ENCODE measurements around the gene LILRA5.

Gene LILRA5

GRCh38 chr19:54335979-54336892 is 23.3 kb upstream of the LILRA5 start:
- no peak for DNase-seq (ENCODE audit: low read depth in 1 of 2, low spot score in 1 of 2)
- Histone ChIP-seq H3K27ac (replicated peaks) (no peak overlapping the region), H3K4me3 (replicated peaks; ENCODE audit: insufficient read depth, low read length) (no peak overlapping the region), H3K27me3 (ENCODE audit: insufficient read depth, poor library complexity, severe bottlenecking) (no peaks in the 10 kb centered on the region)
- no peak for TF ChIP-seq POLR2AphosphoS5 (IDR thresholded peaks at IDR 0.05; ENCODE audit: low read depth)
- TF ChIP-seq REST (IDR thresholded peaks at IDR 0.05; ENCODE audit: insufficient replicate concordance, low read depth) = no peak
- TF ChIP-seq SPI1 (IDR thresholded peaks at IDR 0.05; ENCODE audit: borderline replicate concordance, low read depth) = no peak
- no peak for TF ChIP-seq CTCF (IDR thresholded peaks at IDR 0.05; ENCODE audit: insufficient read depth, low read length)
- TF ChIP-seq GABPA (IDR thresholded peaks at IDR 0.05; ENCODE audit: low read depth) = no peak

- H3K4me3 ChIP-seq (replicated peaks; ENCODE audit: insufficient read depth, low read length) = no peak overlapping the region
- no peak for TF ChIP-seq REST (IDR thresholded peaks at IDR 0.05; ENCODE audit: insufficient replicate concordance, low read depth)
- TF ChIP-seq GABPA (IDR thresholded peaks at IDR 0.05; ENCODE audit: low read depth) = no peak
- TF ChIP-seq CTCF (IDR thresholded peaks at IDR 0.05; ENCODE audit: insufficient read depth, low read length) = no peak
- TF ChIP-seq POLR2AphosphoS5 (IDR thresholded peaks at IDR 0.05; ENCODE audit: low read depth) = no peak; the same call in 1 of the 2 replicates
- TF ChIP-seq SPI1 (IDR thresholded peaks at IDR 0.05; ENCODE audit: borderline replicate concordance, low read depth) = no peak
- H3K27me3 ChIP-seq (ENCODE audit: insufficient read depth, poor library complexity, severe bottlenecking) = no peaks in the 10 kb centered on the region
- no peak overlapping the region for H3K27ac ChIP-seq (replicated peaks)
- DNase-seq (ENCODE audit: low read depth in 1 of 2, low spot score in 1 of 2) = no peak
These were observed 22.2 kb upstream of the LILRA5 start for GRCh38 chr19:54335164-54335563.

GRCh38 chr19:54333586-54334298 is 20.8 kb upstream of the LILRA5 start:
- Histone ChIP-seq H3K27me3 (ENCODE audit: insufficient read depth, poor library complexity, severe bottlenecking) (no peaks in the 10 kb centered on the region), H3K4me3 (replicated peaks; ENCODE audit: insufficient read depth, low read length) (no peak overlapping the region), H3K27ac (replicated peaks) (no peak overlapping the region)
- TF ChIP-seq REST (IDR thresholded peaks at IDR 0.05; ENCODE audit: insufficient replicate concordance, low read depth) (no peak), POLR2AphosphoS5 (IDR thresholded peaks at IDR 0.05; ENCODE audit: low read depth) (no peak), GABPA (IDR thresholded peaks at IDR 0.05; ENCODE audit: low read depth) (no peak), SPI1 (IDR thresholded peaks at IDR 0.05; ENCODE audit: borderline replicate concordance, low read depth) (no peak), CTCF (IDR thresholded peaks at IDR 0.05; ENCODE audit: insufficient read depth, low read length) (no peak)
- no peak for DNase-seq (ENCODE audit: low read depth in 1 of 2, low spot score in 1 of 2)
